Smooth muscle cell of the pulmonary artery (primary cell): ENCODE measurements around the gene P4HA2. TPM values are rescaled to one million over a fixed set of nuclear protein-coding genes. Genes with fewer than 3 reads are reported as not detected.

Source experiments
- total RNA-seq: library from RNA; depleted of rRNA; stranded (reverse); fragments of >200 nt; gene quantifications from 2 replicates; pipeline ENCODE4 v1.2.3, GENCODE V29; 2014

P4HA2 gene
- 483 and 725 TPM in 2 replicates for total RNA-seq

DNA sequence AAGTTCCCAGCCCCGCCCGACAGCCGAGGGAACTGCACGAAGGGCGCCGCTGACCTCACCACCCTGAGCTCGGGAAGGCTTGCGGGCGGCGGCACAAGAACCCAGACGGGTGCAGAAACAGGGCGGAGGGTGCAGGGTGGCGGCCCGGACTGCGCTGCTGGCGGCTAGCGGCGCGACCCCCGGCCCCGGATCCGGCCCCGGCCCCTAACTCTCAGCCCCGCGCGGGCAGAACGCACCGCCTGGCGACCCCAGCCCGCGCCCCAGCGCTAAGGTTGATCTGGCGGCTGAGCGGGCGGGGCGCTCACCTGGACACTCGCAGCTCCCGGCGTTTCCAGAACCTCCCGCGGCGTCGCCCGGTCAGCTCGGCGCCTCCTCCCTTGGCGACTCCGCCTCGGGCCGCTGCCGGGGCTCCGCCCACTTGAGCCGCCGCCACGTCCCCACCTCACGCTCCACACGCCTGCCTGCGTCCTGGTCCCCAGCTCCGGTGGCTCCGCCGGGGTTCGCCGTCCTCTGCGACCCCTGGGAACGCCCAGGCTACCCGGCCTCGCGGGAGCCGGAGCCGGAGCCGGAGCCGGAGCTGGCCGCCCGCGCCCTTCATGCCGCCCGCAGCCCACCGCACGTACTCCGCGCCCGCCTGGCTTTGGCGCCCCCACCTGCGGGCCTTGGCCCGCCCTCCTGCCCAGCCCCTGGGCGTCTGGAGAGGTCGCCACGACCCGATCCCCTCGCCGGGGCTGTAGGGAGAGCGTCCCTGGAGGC lies at the start of gene P4HA2:
TSS of gene P4HA2 (minus strand) at position 369 of the 756 bp plus-strand sequence. CDS start 9,227 bp downstream, outside the sequence.

DNA sequence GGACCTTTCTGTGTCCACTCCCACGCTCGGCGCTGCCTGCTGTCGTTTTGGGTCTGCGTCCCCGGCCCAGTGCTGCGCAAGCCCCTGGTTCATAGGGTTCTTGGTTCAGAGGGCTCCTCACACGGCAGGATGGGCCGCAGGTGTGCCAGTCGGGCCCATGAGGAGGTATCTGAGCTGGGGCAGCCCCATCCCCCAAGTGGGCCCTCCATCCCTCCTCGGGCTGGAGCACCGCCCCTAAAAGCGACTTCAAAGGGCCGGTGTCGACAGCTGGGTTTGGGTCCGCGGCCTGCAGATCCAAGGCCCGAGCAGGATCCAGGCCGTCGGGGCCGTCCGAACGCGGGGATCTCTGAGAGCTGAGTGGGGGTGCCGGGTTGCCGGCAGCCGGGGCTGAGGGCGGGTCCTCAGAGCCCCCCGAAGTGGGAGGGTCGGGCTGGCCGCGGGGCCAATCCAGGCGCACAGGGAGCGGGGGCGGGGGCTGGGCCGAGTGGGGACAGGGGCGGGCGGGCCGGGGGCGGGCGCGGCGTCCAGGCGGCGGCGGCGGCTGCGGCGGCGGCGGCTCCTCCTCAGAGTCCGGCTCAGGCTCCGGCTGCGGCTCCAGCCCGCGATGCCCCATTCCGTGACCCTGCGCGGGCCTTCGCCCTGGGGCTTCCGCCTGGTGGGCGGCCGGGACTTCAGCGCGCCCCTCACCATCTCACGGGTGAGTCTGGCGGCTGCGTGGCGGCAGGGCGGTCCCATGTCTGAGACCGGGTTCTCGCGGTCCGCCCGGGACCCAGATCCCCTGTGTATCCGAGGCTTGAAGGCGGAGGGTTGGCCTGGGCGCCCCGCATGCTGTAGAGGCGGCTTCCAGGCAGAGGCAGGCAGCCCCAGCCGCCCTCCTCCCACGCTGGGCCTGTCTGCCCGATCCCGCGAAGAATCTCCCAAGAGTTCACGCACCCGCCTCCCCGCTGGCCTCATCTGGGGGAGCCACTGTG lies 29.8 kb upstream of the P4HA2 start, which contains the start of gene PDLIM4:
TSS of gene PDLIM4 (plus strand) at position 566 of the 971 bp plus-strand sequence. CDS start at position 605, 39 bp downstream.

Other genes starting within 250 kb of the P4HA2 start
- 0.17 TPM in 1 of 2 replicates, not detected in the other for gene ACSL6, start 216.2 kb downstream of the P4HA2 start, total RNA-seq
- gene IL3, start 167.2 kb downstream of the P4HA2 start, total RNA-seq, result not detected in 2 replicates
- gene CSF2, start 154.1 kb downstream of the P4HA2 start, total RNA-seq, result 1.9 TPM in 1 of 2 replicates, not detected in the other
- gene PDLIM4, start 29.8 kb upstream of the P4HA2 start, total RNA-seq, result 30.6 and 125 TPM in 2 replicates
- 0.78 and 6.7 TPM in 2 replicates for gene SLC22A4, start 66.5 kb upstream of the P4HA2 start, total RNA-seq
- gene SLC22A5, start 141.9 kb upstream of the P4HA2 start, total RNA-seq, result 4.2 and 5.0 TPM in 2 replicates